PC-3 (cell line): Measurements from ENCODE around the gene ZNF71. TPM values are rescaled to one million over a fixed set of nuclear protein-coding genes. Genes with fewer than 3 reads are reported as not detected.
"Not testable (repeated sequence)": the region's sequence is repeated elsewhere in the genome, so short reads cannot be mapped to it uniquely, and the experiment has no call there.

ENCODE experiments used
- ATAC-seq: fragments of 200-7000 bp; cut with Tn5 transposase; 2 replicates; pipeline ENCODE4 v1.9.1; 2020; ENCODE audit warnings: mild to moderate bottlenecking, moderate library complexity
- BruUV-seq: library from RNA; stranded (reverse); fragments of 400-500 nt; replicated peaks from 2 replicates; lab custom pipeline; 2021; lab: Mats Ljungman, UMichigan
- CTCF ChIA-PET: fragments of 300-600 bp; sonication (Branson Sonifier 250); formaldehyde crosslinking; loops from one replicate; lab custom pipeline; 2022; ENCODE audit warnings: antibody characterized with exemption; lab: Charles Lee
- POLR2A ChIA-PET: fragments of 300-600 bp; sonication (Branson Sonifier 250); formaldehyde crosslinking; loops from one replicate; lab custom pipeline; 2022; ENCODE audit warnings: antibody characterized with exemption; ENCODE audit not compliant: unreplicated experiment; lab: Charles Lee
- DNase-seq: peaks from one replicate; pipeline ENCODE4 v3.0.0-alpha.2; 2015
- H2AFZ ChIP-seq: fragments of 300-600 bp; sonication (generic); 2 replicates; pipeline ENCODE4 v1.6.0; 2016; ENCODE audit warnings: antibody characterized with exemption, low read length
- H3F3A ChIP-seq: fragments of 300-600 bp; sonication (generic); one replicate; pipeline ENCODE4 v1.6.0; 2017; ENCODE audit warnings: antibody characterized with exemption, low read length, control low read depth, mild to moderate bottlenecking; ENCODE audit not compliant: unreplicated experiment
- H3K27ac ChIP-seq: fragments of 300-600 bp; sonication (generic); 2 replicates; pipeline ENCODE4 v1.5.1; 2016; ENCODE audit warnings: mild to moderate bottlenecking, low read length
- H3K27me3 ChIP-seq: fragments of 300-600 bp; sonication (generic); 2 replicates; pipeline ENCODE4 v1.6.1; 2016; ENCODE audit warnings: low read length, mixed read lengths
- H3K36me3 ChIP-seq: fragments of 300-600 bp; sonication (generic); 2 replicates; pipeline ENCODE4 v1.6.1; 2016; ENCODE audit warnings: low read depth, mixed run types, low read length, mixed read lengths
- H3K4me1 ChIP-seq: fragments of 300-600 bp; sonication (generic); 2 replicates; pipeline ENCODE4 v1.5.1; 2016; ENCODE audit warnings: low read length; ENCODE audit not compliant: insufficient read depth
- H3K4me2 ChIP-seq: fragments of 300-600 bp; sonication (generic); 2 replicates; pipeline ENCODE4 v1.6.0; 2016; ENCODE audit warnings: low read length
- H3K4me3 ChIP-seq: fragments of 300-600 bp; sonication (generic); 2 replicates; pipeline ENCODE4 v1.5.1; 2016; ENCODE audit warnings: mild to moderate bottlenecking, low read length, mixed read lengths
- H3K79me2 ChIP-seq: fragments of 300-600 bp; sonication (generic); 2 replicates; pipeline ENCODE4 v1.6.1; 2017; ENCODE audit warnings: low read length, mixed read lengths
- H3K9ac ChIP-seq: fragments of 300-600 bp; sonication (generic); 2 replicates; pipeline ENCODE4 v1.6.0; 2016; ENCODE audit warnings: mild to moderate bottlenecking, low read length
- H3K9me2 ChIP-seq: fragments of 300-600 bp; sonication (generic); replicated peaks from 2 replicates; pipeline ENCODE4 v1.6.1; 2016; ENCODE audit warnings: mixed run types, low read length, mixed read lengths
- H3K9me3 ChIP-seq: fragments of 300-600 bp; sonication (generic); 2 replicates; pipeline ENCODE4 v1.6.1; 2016; ENCODE audit warnings: low read length, mixed read lengths
- H4K20me1 ChIP-seq: fragments of 300-600 bp; sonication (generic); 2 replicates; pipeline ENCODE4 v1.6.1; 2016; ENCODE audit warnings: low read length, mixed read lengths
- EZH2 ChIP-seq: fragments of 300-600 bp; sonication (generic); IDR thresholded peaks from one replicate; pipeline ENCODE4 v1.6.1; 2017; ENCODE audit warnings: antibody characterized with exemption, mild to moderate bottlenecking, low read length; ENCODE audit not compliant: unreplicated experiment
- intact Hi-C: fragments of 100-400 bp; cut with micrococcal nuclease; formaldehyde crosslinking; loops from 2 replicates; pipeline ENCODE4 v1.9.0; 2023
- total RNA-seq: library from RNA; depleted of rRNA; stranded (reverse); fragments of >200 nt; gene quantifications from 2 replicates; pipeline ENCODE4 v1.2.3, GENCODE V29; 2014; rRNA removed
- TF ChIP-seq, protein P1 (sequence below): fragments of 300-600 bp; sonication (generic); conservative IDR thresholded peaks from 2 replicates; pipeline ENCODE4 v1.5.1; 2017; ENCODE audit warnings: antibody characterized with exemption, low read depth, mild to moderate bottlenecking, low read length

The ZNF71 gene
- total RNA-seq, 1 experiment from 2014 or later = 14.2 TPM

DNA sequence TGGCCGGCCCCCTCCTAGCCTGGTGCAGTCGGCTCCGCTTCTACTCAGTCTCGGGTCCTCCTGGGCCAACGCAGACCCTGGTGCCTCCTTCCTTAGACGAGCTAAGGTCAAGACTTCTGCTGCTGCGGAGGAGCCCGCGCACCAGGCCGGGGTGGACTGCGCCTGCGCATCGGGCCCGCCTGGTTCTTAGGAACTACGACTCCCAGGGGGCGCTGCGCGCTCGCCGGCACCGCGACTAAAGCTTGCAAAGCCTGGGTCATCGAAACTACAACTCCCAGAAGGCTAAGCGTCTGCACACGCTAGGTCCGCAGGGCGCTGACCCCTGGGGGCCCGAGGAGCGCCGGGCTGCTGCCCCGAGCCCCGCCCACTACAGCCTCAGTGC lies 76.5 kb downstream of the ZNF71 start, which contains the start of gene ZNF835:
ZNF835 (minus strand) TSS at position 145 of the 382 bp plus-strand sequence. CDS start 6,559 bp downstream, outside the sequence.
- no TSS peak for BruUV-seq
- H3K4me1 ChIP-seq = no peaks in the 10 kb centered on the region
- ATAC-seq (no peak), DNase-seq (no peak)
- intact Hi-C loops = no loop called here
- H3K9me2 ChIP-seq = no peaks in the 10 kb centered on the region
- peaks cover 47% of the 10 kb centered on the region for H3K9me3 ChIP-seq
- no peaks in the 10 kb centered on the region for H4K20me1 ChIP-seq
- H2AFZ ChIP-seq = no peak within 1 kb of the TSS
- H3K79me2 ChIP-seq = no peaks in the 10 kb centered on the region
- no peak within 1 kb of the TSS for H3K4me2 ChIP-seq
- ChIA-PET CTCF (no interaction called here), POLR2A (no interaction called here)
- H3K27ac ChIP-seq = no peak within 1 kb of the TSS
- no peak within 1 kb of the TSS for H3K9ac ChIP-seq
- no peak for TF ChIP-seq EZH2
- TF ChIP-seq, protein P1, sequence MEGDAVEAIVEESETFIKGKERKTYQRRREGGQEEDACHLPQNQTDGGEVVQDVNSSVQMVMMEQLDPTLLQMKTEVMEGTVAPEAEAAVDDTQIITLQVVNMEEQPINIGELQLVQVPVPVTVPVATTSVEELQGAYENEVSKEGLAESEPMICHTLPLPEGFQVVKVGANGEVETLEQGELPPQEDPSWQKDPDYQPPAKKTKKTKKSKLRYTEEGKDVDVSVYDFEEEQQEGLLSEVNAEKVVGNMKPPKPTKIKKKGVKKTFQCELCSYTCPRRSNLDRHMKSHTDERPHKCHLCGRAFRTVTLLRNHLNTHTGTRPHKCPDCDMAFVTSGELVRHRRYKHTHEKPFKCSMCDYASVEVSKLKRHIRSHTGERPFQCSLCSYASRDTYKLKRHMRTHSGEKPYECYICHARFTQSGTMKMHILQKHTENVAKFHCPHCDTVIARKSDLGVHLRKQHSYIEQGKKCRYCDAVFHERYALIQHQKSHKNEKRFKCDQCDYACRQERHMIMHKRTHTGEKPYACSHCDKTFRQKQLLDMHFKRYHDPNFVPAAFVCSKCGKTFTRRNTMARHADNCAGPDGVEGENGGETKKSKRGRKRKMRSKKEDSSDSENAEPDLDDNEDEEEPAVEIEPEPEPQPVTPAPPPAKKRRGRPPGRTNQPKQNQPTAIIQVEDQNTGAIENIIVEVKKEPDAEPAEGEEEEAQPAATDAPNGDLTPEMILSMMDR = no peak
- no peak within 1 kb of the TSS for H3K4me3 ChIP-seq
- H3K36me3 ChIP-seq = no peaks in the 10 kb centered on the region
- no peaks in the 10 kb centered on the region for H3K27me3 ChIP-seq
- no peaks in the 10 kb centered on the region for H3F3A ChIP-seq

DNA sequence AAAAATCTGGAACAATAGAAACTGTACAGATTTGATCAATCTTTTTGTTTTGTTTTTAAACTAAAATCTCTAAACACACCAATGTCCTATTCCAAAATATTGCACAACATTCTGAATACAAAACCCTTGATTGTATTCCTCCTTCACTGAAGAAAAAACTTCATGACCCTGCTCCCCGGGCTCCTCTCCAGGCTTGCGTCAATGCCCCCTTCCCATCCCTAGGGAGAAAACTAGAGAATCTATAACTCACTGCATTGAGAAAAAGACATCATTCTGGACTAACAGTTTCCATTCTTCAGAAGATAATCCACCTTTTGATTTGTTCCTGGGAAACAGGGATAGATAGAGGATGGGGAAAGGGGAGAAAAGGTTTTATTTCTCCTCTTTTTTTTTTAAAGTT lies 77.5 kb downstream of the ZNF71 start:
- CTCF ChIA-PET, POLR2A ChIA-PET: not testable (repeated sequence)

More for the DNA sequence above, 77.5 kb downstream of the ZNF71 start:
- DNase-seq, H3F3A ChIP-seq, H3K4me2 ChIP-seq, H3K36me3 ChIP-seq, H4K20me1 ChIP-seq, H3K4me3 ChIP-seq, H3K27ac ChIP-seq, H3K9me2 ChIP-seq, H3K9ac ChIP-seq, intact Hi-C loops, H3K4me1 ChIP-seq, H2AFZ ChIP-seq, ATAC-seq, BruUV-seq, H3K79me2 ChIP-seq, H3K27me3 ChIP-seq: not testable (repeated sequence)
- H3K9me3 ChIP-seq = peaks cover 47% of the 10 kb centered on the region

Other genes starting within 250 kb of the ZNF71 start
- not detected in 2 replicates for gene ZNF582, start 201.8 kb upstream of the ZNF71 start, total RNA-seq
- gene ZNF583, start 191.0 kb upstream of the ZNF71 start, total RNA-seq = 0.11 TPM in 1 of 2 replicates, not detected in the other
- 2.5 and 3.2 TPM in 2 replicates for gene ZNF667, start 118.0 kb upstream of the ZNF71 start, total RNA-seq
- gene ZNF471, start 87.4 kb upstream of the ZNF71 start, total RNA-seq = 0.07 and 0.23 TPM in 2 replicates
- 0.58 and 2.2 TPM in 2 replicates for gene ZFP28, start 56.4 kb upstream of the ZNF71 start, total RNA-seq
- gene ZNF470, start 27.8 kb upstream of the ZNF71 start, total RNA-seq = 0.26 and 0.75 TPM in 2 replicates
- gene SMIM17, start 47.9 kb downstream of the ZNF71 start, total RNA-seq = 0.29 TPM in 1 of 2 replicates, not detected in the other
- not detected in 2 replicates for gene ZNF835, start 76.5 kb downstream of the ZNF71 start, total RNA-seq
- 1.6 and 2.6 TPM in 2 replicates for gene PEG3, start 245.4 kb downstream of the ZNF71 start, total RNA-seq
- gene ZIM2, start 245.4 kb downstream of the ZNF71 start, total RNA-seq = not detected in 2 replicates